Natural killer cell (primary cell): ENCODE results near the gene TEX11. TPM values are rescaled to one million over a fixed set of nuclear protein-coding genes. Genes with fewer than 3 reads are reported as not detected.

Experiments
- ATAC-seq, 3 donors: fragments of 150-1000 bp in 2 of 3; fragments of 200-7000 bp in 1 of 3; cut with Tn5 transposase; 1 replicate in 1 of 3; 2 replicates in 2 of 3; pipeline ENCODE4 v1.10.0; 2021; ENCODE audit warnings: mild to moderate bottlenecking in 2 of 3, moderate library complexity in 2 of 3
- DNase-seq, 2 donors: peaks; one replicate each; pipeline versions ENCODE4 v3.0.0 to v3.0.0-alpha.2; 2013 to 2021; ENCODE audit warnings: mixed read lengths in 1 of 2
- H3K27ac ChIP-seq: one replicate; pipeline ENCODE4 v1.5.1; 2013; ENCODE audit warnings: mild to moderate bottlenecking, low read length
- H3K27me3 ChIP-seq: one replicate; pipeline ENCODE4 v1.6.1; 2013; ENCODE audit warnings: low read length; ENCODE audit not compliant: control insufficient read depth, insufficient read depth
- H3K36me3 ChIP-seq: one replicate; pipeline ENCODE4 v1.6.1; 2013; ENCODE audit warnings: low read length; ENCODE audit not compliant: control insufficient read depth, insufficient read depth
- H3K4me1 ChIP-seq: one replicate; pipeline ENCODE4 v1.6.1; 2013; ENCODE audit warnings: low read length; ENCODE audit not compliant: control insufficient read depth, insufficient read depth
- H3K4me3 ChIP-seq: one replicate; pipeline ENCODE4 v1.5.1; 2013; ENCODE audit warnings: low read length
- H3K9me3 ChIP-seq: one replicate; pipeline ENCODE4 v1.6.1; 2013; ENCODE audit warnings: low read length; ENCODE audit not compliant: control insufficient read depth, insufficient read depth
- H3K27ac Mint-ChIP-seq, 2 donors: one replicate each; pipeline ENCODE4 v1.8.0; 2022; ENCODE audit warnings: mild to moderate bottlenecking in 2 of 2, mixed read lengths in 2 of 2, moderate library complexity in 1 of 2
- H3K27me3 Mint-ChIP-seq, 2 donors: one replicate each; pipeline ENCODE4 v1.8.0; 2022; ENCODE audit warnings: low read depth in 2 of 2, mixed read lengths in 2 of 2
- H3K36me3 Mint-ChIP-seq: one replicate; pipeline ENCODE4 v1.8.0; 2022; ENCODE audit warnings: mixed read lengths
- H3K4me1 Mint-ChIP-seq, 2 donors: one replicate each; pipeline ENCODE4 v1.8.0; 2022; ENCODE audit warnings: mixed read lengths in 2 of 2
- H3K4me3 Mint-ChIP-seq: one replicate; pipeline ENCODE4 v1.8.0; 2022; ENCODE audit warnings: mild to moderate bottlenecking, moderate library complexity, mixed read lengths
- H3K9me3 Mint-ChIP-seq, 2 donors: one replicate each; pipeline ENCODE4 v1.8.0; 2022; ENCODE audit warnings: mixed read lengths in 2 of 2
- CTCF ChIP-seq: fragments of 200-600 bp; IDR thresholded peaks from one replicate; pipeline ENCODE4 v1.8.0; 2022; ENCODE audit warnings: antibody characterized with exemption
- WGBS: methylation state at CpG from one replicate; pipeline ENCODE4 v1.1.7; 2013; ENCODE audit warnings: missing lambda C conversion rate; ENCODE audit not compliant: insufficient coverage; 5-methylcytosine and 5-hydroxymethylcytosine counted together
- intact Hi-C: fragments of 100-400 bp; cut with micrococcal nuclease; formaldehyde crosslinking; loops from one replicate; pipeline ENCODE4 v1.14.2; 2022
- total RNA-seq, 4 donors: library from RNA; stranded (reverse); fragments of 120-200 nt in 1 of 4; gene quantifications; one replicate each; pipeline versions ENCODE4 v1.2.3 to v1.2.4, GENCODE V29; 2013 to 2022

Gene TEX11
- total RNA-seq, 3 donors from 2014 or later (not counting 1 experiment from before 2014, with no cell fraction given), result not detected

GRCh38 chrX:70504772-70505450 lies 403.6 kb downstream of the TEX11 start:
- no peaks in the 10 kb centered on the region for H3K27me3 ChIP-seq
- WGBS, result 71% methylated on average over 6 of the region's 6 CpGs
- Mint-ChIP-seq H3K27me3 (peaks cover 0 to 7% of the 10 kb centered on the region in 2 donors), H3K4me3 (no peak overlapping the region), H3K36me3 (no peaks in the 10 kb centered on the region), H3K4me1 (no peaks in the 10 kb centered on the region), H3K27ac (peak overlapping the region; percentile 56 to 58), H3K9me3 (no peaks in the 10 kb centered on the region)
- no peak overlapping the region for H3K4me3 ChIP-seq
- H3K9me3 ChIP-seq, result no peaks in the 10 kb centered on the region
- H3K4me1 ChIP-seq, result no peaks in the 10 kb centered on the region
- DNase-seq (no peak), ATAC-seq (no peak)
- H3K27ac ChIP-seq, result no peak overlapping the region
- no peak for TF ChIP-seq CTCF
- peaks cover 9% of the 10 kb centered on the region for H3K36me3 ChIP-seq
- intact Hi-C loops, result no loop called here

GRCh38 chrX:70500826-70501225 lies 407.7 kb downstream of the TEX11 start:
- no peaks in the 10 kb centered on the region for H3K36me3 Mint-ChIP-seq

GRCh38 chrX:70498129-70498528 lies 410.4 kb downstream of the TEX11 start:
- ATAC-seq, result no peak
- Histone ChIP-seq H3K27ac (no peak overlapping the region), H3K27me3 (no peaks in the 10 kb centered on the region), H3K4me1 (no peaks in the 10 kb centered on the region), H3K4me3 (no peak overlapping the region), H3K9me3 (no peaks in the 10 kb centered on the region), H3K36me3 (peaks cover 28% of the 10 kb centered on the region)
- H3K27ac Mint-ChIP-seq, result no peak overlapping the region
- H3K36me3 Mint-ChIP-seq, result no peaks in the 10 kb centered on the region
- H3K4me1 Mint-ChIP-seq, result no peaks in the 10 kb centered on the region
- DNase-seq, result no peak
- intact Hi-C loops, result no loop called here
- H3K27me3 Mint-ChIP-seq, result no peaks in the 10 kb centered on the region
- WGBS, result 100% methylated on average over 2 of the region's 2 CpGs
- no peaks in the 10 kb centered on the region for H3K9me3 Mint-ChIP-seq
- no peak for TF ChIP-seq CTCF
- no peak overlapping the region for H3K4me3 Mint-ChIP-seq

More at GRCh38 chrX:70500826-70501225, 407.7 kb downstream of the TEX11 start:
- H3K27ac ChIP-seq, result no peak overlapping the region
- H3K4me3 ChIP-seq, result no peak overlapping the region
- Mint-ChIP-seq H3K27ac (no peak overlapping the region), H3K4me1 (no peaks in the 10 kb centered on the region), H3K27me3 (no peaks in the 10 kb centered on the region), H3K4me3 (no peak overlapping the region), H3K9me3 (no peaks in the 10 kb centered on the region)
- no peaks in the 10 kb centered on the region for H3K4me1 ChIP-seq
- intact Hi-C loops, result no loop called here
- peaks cover 27% of the 10 kb centered on the region for H3K36me3 ChIP-seq
- no peak for DNase-seq
- no peak for TF ChIP-seq CTCF
- H3K9me3 ChIP-seq, result no peaks in the 10 kb centered on the region
- no peak for ATAC-seq
- WGBS, result 90% methylated on average over 4 of the region's 4 CpGs
- no peaks in the 10 kb centered on the region for H3K27me3 ChIP-seq

GRCh38 chrX:70497026-70497425 lies 411.5 kb downstream of the TEX11 start:
- H3K4me1 Mint-ChIP-seq, result no peaks in the 10 kb centered on the region
- ATAC-seq (no peak), DNase-seq (no peak)
- Histone ChIP-seq H3K4me3 (no peak overlapping the region), H3K27me3 (no peaks in the 10 kb centered on the region), H3K4me1 (no peaks in the 10 kb centered on the region), H3K9me3 (no peaks in the 10 kb centered on the region), H3K36me3 (peaks cover 28% of the 10 kb centered on the region), H3K27ac (no peak overlapping the region)
- no peak for TF ChIP-seq CTCF
- no peaks in the 10 kb centered on the region for H3K27me3 Mint-ChIP-seq
- no peaks in the 10 kb centered on the region for H3K9me3 Mint-ChIP-seq
- WGBS, result 92% methylated on average over 3 of the region's 3 CpGs
- no peaks in the 10 kb centered on the region for H3K36me3 Mint-ChIP-seq
- no peak overlapping the region for H3K4me3 Mint-ChIP-seq
- intact Hi-C loops, result no loop called here
- no peak overlapping the region for H3K27ac Mint-ChIP-seq
